NCI-H69 (cell line): Measurements from ENCODE around the gene UBE2G1.
"Not testable (repeated sequence)": the region's sequence is repeated elsewhere in the genome, so short reads cannot be mapped to it uniquely, and the experiment has no call there.

Experiments
- DNase-seq: peaks from one replicate; lab custom pipeline; 2025; lab: John Stamatoyannopoulos, UW

The UBE2G1 gene

DNA sequence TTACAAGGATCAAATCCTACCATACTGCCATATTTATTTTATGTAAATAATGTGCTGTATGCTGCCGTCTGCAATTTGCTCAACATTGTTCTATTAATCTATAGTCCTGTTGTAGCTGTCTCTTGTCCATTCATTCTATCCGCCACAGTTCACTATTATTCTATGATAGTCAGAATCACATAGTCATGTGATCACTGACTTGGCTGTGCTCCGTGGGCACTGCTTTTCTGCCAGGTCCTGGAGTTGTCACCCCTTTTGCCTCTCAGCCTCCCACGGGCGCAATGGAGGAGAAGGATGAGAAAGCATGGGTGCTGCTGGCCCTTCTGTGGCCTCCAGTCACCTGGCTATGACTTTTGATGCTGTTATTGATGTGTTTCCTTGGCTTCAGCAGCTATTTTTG, 65.4 kb downstream of the UBE2G1 start:
- DNase-seq, result no peak

DNA sequence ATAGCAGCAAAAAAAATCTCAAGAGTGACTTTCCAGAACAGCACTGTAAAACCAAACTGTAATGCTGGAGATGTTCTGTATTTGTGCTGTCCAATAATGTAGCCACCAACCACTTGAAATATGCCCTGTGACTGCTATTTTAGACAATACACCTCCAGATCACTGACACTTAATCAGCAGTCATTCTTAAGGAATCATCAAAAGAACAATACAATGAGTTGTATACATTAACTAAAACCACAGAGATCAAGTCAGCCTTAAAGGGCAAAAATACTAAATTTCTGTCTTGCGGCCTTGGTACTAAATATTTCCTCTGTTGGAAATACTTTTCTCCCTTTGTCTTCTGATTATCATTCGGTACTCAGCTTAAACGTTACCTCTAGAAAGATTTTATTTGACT, 69.1 kb downstream of the UBE2G1 start:
- DNase-seq, result no peak

DNA sequence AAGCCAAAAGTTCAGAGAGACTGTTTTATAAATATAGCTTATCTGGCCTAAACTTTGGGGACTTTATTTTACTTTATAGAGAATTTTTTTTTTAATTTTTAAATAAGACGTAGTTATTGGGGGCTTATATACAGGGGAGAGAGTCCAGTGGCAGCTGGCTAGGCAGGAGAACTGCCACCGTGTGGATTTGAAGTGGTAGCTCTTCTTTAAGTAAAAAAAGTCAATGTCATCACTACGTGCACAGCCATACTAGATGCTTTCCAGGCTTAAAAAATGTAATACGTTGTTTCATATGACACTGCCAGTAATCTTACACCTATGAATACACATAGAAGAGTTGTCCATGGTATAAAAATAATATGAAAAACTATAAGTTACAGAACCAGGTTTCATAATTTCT, 70.8 kb downstream of the UBE2G1 start:
- DNase-seq, result no peak

DNA sequence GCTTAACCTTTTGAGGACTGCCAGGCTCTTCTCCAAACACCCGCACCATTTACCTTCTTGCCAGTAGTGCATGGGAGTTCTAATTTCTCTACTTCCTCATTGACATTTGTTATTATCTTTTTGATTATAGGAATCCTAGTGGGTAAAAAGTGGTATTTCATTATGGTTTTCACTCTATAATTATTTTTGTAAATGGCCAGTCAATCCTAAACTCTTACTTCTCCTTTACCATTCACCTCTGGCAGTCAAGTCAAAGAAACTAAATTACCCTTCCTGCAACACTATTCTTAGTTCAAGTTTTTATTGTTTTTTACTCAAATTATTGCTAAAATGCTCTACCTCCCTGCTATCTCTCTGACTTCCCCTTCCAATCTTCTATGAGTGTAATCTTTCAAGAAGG, 72.9 kb downstream of the UBE2G1 start:
- DNase-seq, result no peak

DNA sequence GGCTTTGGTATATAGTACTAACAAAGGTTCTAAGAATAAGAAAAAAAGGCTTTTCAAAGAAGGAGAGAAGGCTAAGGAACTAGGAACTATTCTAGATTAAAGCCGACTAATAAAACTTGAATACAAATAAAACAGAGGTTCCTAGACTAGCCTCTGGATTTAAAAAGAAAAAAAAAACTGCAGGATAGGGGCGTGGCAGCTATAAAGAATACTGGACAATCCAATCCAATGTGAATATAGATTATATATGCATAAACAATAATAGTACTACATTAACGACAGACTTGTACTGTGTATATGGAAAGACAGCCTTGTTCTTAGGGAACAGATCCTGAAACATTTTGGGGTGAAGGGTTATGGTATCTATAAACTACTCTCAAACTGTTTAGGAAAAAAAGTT, 78.8 kb downstream of the UBE2G1 start:
- DNase-seq, result no peak

DNA sequence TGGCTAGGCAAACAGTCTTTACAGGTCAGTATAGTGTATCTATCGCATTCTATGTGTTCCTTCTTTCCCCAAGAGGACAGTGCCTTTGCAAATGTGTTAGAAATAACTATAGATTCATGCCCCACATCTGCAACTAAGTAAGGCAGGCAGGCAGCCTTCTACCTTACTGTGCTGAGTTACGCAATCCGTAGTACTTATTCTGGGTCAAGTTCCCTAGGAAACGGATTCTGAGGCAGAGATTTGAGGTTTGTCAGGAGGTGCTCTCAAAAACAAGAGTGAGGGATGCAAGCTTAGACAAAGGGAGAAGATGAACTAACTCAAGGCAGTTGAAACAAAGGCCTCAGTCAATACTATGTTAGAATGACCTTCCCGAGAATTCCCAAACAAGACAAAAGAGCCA, 90.0 kb downstream of the UBE2G1 start:
- no peak for DNase-seq

DNA sequence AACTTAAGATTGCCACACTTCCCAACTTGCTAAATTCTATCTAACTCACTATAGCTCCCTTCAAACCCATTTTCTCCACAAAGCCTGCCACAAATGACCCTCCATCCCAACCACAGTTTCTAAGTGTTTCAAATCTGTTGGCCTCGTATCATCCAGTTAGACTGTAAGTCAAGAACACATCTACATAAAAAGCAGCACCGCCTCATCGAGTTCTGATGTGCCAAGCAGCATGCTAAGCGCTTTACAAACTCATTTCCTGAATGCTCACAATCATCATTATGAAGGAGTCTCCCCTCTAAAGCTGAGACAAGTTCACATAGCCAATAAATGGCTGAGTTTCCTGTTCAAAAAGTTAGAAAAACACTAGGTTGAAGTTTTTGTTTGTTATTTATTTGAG, 93.5 kb downstream of the UBE2G1 start:
- no peak for DNase-seq

DNA sequence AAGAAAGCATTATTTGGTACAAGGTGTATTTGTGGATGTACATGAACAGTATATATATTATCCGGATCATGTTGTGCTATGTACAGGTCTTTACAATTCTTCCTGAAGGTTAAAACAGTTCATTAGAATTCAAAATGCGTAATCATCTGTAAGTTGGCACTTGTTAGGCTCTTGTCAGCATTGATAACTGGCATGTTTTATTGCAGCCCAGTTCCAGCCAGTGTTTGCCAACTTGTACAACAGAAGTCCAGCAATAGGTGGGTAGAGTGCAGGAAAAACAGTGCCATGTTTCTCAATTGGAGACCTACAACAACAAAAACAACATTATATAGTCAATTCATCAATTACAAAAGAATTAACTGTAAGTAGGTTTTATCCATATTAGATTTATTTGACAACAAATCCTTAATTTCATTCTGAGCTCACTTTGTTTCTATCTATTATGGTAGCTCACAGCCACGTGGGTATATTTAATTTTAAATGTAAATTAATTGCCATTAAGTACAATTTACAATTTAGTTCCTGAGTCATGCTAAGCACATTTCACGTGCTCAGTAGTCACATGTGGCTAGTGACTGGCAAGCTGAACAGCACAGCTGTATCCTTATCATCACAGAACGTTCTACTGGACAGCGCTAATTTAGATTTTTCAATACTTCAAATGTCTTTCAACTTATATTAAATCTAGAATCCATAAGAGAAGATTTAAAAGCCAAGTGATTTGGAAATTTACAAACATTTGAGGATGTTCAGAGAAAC, 94.1 kb downstream of the UBE2G1 start:
- DNase-seq, result no peak

DNA sequence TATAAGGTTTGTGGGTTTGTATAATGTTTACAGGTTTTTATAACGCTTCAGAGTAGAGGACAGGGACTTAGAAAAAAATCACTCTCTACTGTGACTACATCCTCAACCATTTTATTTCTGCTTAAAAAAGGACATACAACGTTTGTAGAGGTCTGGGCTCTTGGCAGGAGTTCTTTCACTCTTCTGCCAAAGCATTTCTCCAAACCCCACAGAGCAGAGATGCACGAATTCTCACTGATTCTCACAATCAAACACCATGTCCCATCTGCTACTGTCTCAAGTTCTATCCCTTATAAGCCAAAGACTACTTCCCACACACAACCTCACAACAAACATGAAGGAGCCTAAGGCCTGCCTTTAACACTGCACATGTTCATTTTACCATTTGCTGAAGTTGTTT, 95.7 kb downstream of the UBE2G1 start:
- no peak for DNase-seq

DNA sequence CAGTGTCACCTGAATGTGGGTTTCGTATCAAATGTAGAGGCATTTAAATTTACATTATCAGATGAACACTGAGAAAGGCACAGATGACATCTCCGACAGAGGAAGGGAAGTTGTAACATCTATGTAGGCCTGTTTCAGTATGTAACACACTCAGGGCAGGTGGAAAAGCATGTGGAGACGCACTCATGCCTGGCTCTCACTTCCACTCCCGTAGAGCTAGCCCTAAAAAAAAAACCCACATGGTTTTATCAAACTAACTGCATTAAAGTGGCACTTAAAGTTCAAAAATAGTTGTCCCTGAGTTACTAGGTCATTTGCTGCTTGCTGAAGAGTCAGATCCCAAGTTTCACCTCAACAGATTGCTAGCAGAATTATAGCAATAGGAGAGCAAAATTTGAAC, 96.6 kb downstream of the UBE2G1 start:
- no peak for DNase-seq

DNA sequence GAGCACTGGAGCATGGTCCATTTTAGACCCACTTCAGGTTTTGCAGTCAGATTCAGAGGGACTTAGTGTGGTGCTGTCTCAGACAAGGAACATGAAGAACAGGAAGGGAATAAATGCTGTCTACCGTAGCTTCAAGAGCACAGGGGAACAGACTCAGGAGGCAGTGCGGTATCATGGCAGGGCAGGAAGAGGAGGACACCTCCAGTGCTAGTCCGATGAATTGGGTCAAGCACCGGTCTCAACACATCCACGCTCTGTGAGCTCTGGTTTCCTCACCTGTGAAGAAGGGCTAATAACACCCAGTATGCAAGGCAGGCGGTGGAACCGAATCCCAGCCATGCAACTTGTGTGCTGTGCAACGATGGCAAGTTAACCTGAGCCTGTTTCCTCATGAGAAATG, 99.1 kb downstream of the UBE2G1 start:
- no peak for DNase-seq

DNA sequence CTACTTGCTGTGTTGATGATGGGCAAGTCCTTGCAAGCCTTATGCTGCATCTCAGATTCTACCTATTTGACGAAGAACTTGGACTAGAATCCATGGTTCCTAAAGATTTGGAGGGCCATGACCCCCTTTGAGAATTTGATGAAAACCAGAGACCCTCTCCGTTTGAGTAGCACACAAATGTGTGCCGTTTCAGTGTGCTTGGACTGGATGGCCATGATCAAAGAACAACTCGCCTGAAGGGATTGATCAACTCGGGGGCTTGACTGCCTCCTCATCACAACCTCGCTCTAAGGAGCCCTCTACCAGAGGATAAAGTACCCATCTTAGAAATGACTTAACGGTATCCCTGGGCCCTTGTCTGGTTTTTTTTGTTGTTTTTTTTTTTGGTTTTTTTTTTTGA, 99.9 kb downstream of the UBE2G1 start:
- DNase-seq, result no peak

DNA sequence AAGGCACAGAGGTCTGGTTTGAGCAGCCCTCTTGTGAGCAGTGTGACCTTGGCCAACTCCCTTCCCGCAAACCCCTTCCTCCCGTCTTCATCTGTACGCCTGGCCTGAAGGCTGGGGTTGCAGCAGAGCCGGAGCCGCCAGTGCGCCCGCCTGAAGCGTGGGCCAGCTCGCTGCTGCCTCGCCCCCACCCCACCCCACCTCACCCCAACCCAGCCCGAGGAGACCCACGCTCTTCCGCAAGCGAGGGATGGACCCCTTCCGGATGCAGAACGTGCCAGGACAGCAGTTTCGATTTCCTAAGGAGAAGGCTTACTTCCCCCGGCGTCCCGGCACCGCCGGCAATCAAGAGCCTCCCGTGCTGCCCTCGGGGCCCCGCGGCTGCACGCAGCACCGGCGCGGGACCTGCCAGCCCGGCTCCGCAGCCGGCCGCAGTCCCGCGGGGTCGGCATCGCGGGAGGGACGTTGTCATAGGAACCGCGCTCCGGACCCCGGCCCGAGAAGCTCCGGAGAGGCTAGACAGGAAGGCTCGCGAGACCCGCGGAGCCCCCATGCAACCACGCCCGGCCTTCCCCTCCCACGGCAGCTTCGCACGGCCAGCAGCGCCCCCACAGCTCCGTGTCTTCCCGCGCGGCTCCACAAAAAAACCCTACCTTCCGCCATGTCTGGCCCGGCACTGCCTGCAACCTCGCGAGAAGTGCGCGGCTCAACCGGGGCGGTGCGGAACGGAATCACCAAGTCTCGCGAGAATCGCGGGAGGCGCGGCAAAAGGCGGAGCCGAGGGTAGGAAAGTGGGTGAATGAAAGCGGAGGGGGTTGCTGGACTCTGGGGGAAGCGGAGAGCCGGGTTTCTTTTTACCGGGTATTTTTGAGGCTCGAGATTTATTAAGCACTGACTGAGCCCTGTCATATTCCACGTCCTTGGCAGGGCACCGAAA, 102.9 kb downstream of the UBE2G1 start, which contains the start of gene ANKFY1:
ANKFY1 (minus strand) TSS at position 698 of the 934 bp plus-strand sequence; CDS start at position 660, 38 bp downstream.
- peak; percentile 92 for DNase-seq

DNA sequence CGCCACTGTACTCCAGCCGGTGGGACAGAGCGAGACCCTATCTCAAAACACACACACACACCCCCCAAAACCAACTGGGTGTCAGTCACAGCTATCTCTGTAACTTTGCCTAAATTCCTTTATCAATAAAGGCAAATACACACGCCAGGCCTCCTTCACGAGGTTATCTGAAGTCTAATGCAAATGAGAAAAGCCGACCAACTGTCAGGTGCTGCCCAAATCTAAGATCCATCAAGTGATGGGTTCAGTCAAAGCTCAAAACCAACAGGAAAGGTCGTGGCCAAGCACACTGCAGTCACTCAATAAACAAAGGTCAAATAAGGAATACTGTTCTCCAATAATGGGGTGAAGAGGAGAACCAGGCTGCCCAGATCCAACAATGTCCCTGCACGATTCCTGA, 103.8 kb downstream of the UBE2G1 start:
- no peak for DNase-seq

DNA sequence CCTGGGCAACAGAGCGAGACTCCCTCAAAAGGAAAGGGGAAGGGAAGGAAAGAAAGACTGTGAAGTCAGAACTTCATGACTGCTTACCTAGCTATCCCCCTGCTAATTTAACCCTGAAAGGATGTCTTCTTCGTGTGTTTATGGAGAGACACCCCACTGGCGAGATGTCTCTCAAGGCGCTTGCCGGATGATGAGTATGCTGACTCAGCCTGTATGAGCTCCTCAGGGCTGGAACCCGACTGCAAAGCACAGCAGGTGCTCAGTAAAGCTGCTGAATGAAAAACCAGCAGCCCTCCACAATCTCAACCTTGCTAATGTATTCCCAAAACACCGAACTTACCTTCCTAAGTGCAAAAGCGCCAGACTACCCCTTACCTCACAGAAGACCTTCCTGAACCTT, 105.0 kb downstream of the UBE2G1 start:
- DNase-seq, result no peak

DNA sequence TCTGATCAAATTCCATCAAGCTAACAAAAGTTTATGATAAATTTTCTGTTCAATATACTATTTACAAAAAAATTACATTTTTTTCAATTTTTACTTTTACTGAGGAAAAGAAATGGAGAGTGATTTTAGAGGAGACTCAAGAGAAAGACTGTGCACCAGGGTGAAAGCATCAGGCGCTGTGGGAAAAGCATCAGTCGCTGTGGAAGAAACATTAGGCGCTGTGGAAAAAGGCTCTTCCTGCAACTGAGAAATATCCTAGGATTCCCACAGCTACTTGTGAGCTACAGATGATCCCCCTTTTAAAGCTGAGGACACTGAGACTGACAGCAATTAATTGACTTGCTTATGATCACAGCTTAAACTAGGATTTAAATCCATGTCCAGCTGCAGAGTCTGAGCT, 107.6 kb downstream of the UBE2G1 start:
- no peak for DNase-seq

DNA sequence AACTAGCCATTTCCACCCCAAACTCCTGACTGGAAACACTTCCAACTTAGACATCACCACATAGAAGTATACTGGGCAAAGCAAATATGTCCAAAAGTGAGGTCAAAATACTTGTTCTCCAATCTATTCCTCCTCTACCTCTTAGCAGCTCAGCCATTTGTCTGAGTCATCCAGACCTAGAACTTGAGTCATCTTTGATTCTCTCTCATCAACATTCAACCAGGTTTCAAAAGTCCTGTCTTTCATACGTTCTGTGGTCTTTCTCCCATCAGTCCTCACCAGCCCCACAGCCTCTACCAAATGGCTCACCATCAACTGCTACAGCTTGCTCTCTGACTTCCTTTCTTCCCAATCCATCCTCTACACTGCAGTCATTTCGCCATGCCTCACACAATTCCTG, 109.5 kb downstream of the UBE2G1 start:
- DNase-seq, result no peak

DNA sequence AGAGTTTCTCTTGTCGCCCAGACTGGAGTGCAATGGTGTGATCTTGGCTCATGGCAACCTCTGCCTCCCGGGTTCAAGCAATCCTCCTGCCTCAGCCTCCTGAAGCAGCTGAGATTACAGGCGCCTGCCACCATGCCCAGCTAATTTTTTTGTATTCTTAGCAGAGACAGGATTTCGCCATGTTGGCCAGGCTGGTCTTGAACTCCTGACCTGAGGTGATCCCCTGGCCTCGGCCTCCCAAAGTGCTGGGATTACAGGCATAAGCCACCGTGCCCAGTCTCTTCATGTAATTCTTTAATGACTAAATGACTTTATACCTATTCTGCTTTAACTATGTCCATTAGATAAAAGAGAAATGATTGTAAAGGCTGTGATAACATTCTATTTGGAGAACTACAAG, 111.2 kb downstream of the UBE2G1 start:
- DNase-seq, result not testable (repeated sequence)

DNA sequence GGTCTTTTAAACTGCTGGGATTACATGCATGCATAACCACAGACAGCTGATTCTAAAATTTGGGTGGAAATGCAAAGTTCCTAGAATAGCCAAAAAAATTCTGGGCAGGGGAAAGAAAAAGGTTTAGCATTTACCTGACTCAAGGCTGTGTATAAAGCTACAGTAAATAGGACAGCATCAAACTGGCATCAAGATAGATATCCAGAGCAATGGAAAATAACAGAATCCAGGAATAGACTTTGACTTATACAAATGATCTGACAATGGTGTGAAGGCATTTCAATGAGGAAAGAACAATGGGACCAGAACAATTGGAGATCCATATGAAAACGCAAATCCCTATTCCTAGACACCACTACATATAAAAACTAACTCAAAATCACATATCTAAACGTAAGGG, 115.6 kb downstream of the UBE2G1 start:
- no peak for DNase-seq

DNA sequence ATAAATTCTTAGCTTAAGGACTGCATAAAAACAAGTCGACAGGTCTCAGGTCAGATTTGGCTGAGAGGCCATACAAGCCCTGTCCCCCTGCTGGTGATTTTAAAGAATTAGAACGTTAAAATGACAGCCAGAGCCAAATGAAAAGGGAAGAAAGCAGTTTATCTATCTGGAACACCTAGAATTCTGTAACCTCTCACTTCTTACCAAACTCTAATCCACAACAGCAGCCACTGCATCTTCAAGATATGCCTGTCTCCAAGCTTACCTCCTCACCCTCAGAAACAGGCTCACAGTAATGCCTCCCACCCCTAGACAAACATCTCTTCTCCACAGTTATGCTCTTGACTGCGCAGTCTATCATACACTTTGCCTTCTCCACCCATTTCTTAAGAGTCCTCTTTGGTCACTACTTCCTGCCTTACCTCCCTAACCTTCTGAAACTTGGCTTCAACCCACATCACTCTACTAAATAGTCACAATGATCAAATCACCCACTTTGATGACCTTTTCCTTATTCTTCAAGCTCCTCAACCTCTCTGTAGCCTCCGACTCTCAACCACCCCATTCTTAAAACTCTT, 116.9 kb downstream of the UBE2G1 start:
- peak; percentile 23 for DNase-seq

DNA sequence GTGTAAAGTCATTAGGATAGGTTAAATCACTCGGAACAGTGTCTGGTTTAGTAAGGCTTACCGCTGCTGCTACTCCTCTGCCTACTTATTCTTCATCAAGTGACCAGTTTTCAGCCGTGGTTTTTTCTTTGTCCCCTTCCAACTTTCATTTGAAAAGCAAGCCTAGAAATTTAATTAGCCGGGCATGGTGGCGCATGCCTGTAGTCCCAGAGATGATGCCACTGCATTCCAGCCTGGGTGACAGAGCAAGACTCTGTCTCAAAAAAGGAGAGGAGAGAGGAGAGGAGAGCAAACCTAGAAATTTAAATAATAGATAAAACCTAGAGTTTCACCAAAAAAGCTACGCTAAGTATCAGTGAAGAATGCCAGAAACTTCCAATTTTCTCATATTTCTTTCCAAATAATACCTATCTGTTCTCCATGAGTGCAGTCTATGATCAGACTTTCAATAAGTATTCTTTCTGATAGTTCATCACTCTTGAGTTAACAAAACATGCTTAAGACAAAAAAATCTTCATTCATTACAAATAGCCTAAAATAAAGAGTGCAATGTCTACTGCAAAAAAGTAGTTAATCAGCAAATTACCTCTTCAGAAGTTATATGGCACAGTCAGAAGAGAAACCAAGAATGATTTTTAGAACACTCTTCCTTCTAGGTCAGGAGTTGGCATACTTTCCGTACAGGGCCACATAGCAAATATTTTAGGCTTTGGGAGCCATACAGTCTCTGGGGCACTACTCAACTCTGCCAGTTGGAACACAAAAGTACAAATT, 117.8 kb downstream of the UBE2G1 start:
- no peak for DNase-seq

DNA sequence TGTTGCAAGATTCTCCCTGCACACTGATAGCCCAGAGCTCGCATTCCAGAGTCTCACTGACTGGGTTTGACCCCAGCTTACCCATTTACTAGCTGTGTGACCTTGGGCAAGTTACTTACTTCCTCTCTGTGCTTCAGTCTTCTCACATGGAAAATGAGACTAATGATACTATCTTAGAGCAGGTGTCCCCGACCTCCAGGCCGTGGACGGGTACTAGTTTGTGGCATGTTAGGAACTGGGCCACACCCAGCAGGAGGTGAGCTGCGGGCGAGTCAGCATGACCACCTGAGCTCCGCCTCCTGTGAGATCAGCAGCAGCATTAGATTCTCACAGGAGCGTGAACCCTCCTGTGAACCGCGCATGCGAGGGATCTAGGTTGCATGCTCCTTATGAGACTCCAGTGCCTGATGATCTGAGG, 118.5 kb downstream of the UBE2G1 start:
- DNase-seq, result no peak
